SHP77 (cell line): ENCODE measurements around the gene SMIM5.

Experiments used
- DNase-seq, 2 experiments: peaks; one replicate each; lab custom pipeline; 2025; lab: John Stamatoyannopoulos, UW

SMIM5 gene

DNA sequence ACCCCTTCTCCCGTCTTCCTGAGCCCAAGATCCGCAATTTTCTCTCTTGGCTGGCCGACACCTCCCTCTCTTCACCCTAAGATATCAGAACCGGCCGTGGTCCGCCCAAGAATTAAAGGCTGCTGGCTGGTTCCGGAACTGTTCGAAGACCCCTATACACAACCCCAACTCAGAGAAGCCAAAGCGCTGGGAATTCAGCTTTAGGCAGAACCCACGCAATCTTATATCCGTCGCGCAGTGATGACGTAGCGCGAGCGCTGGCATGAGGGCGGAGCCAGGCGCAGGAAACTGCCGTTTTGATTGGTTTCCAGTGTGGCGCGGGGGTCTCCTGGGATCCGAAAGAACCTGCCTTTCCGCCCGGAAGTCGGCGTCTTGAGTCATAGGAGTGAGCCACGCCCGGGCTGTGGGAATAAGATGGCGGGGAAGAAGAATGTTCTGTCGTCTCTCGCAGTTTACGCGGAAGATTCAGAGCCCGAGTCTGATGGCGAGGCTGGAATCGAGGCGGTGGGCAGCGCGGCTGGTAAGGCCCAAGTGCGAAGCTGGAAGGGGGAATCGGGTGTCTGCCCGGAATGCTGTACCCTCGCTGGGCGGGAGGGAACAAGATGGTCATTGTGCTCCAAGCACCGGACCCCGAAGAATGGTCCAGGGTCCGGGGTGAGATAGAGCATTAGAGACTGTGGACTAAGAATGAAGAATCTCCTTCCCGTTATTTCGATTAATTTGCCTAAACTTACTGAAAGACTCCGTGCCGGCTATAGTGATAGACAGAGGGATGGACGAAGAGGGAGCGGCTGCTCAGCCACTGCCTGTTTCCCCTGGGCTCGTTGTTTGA lies 33.9 kb downstream of the SMIM5 start, which contains the start of the genes RECQL5 and SAP30BP:
Gene RECQL5 (minus strand): TSS at position 196 of the 832 bp plus-strand sequence. CDS start 597 bp downstream, outside the sequence.
Gene SAP30BP (plus strand): TSS at position 380 of the 832 bp plus-strand sequence. CDS start 35 bp downstream, at position 415.
- DNase-seq, result peak; percentile 98 to 100

DNA sequence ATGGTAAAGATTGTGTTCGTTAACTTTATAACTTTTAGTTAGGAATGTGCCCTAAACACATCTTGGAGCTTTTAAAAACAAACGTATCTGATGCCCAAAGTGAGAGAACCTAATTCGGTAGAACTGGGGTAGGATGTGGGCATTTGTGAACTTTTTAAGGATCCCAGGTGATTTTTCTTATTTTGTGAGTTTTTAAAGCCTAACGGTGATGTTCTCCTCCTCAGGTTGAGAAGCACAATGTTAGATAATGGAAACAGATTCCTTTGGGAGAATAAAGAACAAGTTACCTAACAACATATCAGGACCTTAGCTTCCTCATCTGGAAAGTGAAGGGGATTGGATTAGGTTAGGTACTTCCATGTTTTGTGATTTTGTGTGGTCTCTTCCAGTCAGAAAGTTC lies 34.6 kb downstream of the SMIM5 start:
- no peak for DNase-seq

DNA sequence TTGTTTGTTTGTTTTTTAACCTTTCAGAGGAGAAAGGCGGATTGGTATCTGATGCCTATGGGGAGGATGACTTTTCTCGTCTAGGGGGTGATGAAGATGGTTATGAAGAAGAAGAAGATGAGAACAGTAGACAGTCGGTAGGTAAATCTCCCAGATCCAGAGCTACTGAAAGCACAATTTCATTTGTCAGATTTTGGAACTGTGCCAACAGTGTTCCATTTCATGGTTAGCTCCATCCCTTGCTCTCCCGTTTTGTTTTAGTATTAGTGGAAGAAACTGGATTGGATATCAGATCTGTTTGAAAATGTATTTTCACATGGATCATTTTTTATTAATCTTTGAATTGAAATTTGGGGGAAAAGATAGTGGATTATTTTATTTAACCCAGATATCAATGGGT lies 35.3 kb downstream of the SMIM5 start:
- no peak for DNase-seq

DNA sequence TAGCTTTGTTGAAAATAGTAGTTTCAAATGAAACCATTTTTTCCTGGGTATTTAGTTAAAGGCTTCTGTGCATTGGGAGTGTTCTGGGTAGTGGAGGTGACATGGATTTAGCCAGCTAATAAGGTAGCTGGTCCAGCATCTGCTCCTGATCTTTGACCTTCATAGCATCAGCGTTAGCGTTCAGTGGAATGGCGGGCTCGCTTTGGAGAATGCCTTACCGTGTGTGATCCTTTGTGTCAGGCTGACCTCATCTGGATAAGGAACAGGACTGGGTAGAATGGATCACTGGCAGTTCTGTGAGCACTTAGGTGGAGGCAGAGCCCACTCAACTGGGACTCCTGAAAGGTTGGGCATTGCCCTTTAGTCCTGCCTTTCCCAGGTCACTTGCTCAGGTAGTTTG lies 37.6 kb downstream of the SMIM5 start:
- DNase-seq, result no peak

DNA sequence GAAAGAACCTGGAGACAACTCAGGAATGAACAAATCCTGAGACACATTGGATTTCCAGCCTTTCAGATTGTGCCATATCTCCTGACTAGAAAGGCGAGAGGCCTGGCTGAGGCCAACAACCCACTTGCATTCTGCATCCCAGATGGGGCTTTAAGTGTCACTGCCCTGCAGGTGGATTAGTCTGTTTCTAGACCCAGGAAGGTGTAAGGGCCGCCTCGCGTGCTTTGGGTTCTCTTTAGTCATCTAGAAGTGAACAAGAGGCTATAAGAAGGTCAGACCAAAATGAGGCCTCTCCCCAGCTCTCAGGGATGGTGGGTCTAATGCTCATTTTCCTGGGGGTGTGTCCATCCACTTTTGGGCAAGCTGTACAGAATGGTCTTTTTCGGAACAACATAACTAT lies 38.8 kb downstream of the SMIM5 start:
- DNase-seq, result no peak

DNA sequence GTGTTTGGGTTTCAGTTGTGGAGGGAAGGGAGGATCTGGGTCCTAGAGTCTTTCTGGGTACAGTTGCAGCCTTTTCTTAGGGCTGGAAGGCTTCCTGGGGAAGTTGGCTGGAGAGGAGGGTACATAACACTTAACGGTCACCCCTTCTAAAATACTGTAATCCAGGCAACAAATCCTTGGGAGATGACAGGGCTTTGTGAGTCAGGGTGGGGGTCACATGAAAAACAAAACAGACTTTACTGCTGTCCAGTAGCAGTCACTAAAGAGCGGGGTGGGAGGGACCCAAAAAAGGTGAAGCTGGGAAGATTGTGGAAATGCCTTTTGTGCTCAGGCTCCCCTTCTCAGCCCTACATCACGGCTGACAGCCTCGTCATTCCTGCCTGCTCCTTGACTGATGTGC lies 40.3 kb downstream of the SMIM5 start:
- DNase-seq, result no peak

DNA sequence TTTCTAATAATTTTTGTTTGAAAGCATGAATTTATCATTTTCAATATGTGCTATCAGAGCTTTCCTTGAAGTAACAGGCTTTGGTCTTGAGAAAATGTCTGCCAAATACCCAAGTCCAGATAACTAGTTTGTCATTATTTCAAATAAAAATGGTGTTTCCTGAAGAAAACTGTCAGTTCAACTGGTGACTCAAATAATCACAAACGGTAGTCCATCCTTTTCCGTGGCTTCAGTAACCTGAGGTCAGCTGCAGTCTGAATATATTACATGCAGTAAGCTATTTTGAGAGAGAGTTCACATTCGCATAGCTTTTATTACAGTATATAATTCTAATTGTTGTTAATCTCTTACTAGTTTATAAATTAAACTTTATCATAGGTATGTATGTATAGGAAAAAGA lies 43.2 kb downstream of the SMIM5 start:
- no peak for DNase-seq

DNA sequence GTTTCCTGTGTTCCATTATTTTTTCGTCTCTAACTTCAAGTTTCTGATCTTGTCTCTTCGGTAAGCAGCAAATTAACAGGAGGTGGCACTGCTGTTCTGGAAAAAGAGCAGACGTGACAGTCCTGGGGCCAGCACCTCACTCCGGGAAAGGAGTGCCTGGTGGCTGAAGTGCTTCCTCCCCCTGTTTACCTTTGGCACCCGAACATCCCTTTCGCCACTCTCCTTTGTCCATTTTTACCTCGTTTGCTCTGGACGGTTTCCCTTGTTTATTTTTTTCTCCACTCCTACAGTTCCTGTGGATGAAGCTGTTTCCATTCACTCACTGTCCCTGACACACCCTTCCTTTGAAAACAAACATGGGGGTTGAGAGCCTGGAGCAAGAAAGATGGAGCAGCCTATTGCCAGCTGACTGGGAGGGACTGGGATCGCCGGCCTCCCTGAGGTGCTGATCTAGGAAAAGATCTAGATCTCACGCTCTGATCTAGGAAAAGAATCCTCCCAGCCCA lies 46.5 kb downstream of the SMIM5 start:
- DNase-seq, result no peak

DNA sequence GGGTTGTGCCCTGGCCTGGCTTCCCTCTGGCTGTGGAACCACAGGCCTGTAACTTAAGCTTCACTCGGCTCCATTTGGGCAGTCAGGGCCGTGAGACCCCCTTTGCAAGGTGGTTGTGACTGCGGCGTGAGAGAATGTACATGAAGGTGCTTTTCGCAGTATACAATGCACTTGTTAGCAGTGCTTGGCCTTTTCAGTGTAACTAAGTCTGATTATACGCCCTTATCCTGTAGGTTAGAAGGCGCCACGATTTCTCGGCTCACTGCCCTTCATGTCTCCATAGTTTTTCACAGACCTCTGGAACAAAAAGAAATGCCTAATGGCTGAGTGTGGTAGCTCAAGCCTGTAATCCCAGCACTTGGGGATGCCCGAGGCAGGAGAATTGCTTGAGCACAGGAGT lies 47.2 kb downstream of the SMIM5 start:
- no peak for DNase-seq

DNA sequence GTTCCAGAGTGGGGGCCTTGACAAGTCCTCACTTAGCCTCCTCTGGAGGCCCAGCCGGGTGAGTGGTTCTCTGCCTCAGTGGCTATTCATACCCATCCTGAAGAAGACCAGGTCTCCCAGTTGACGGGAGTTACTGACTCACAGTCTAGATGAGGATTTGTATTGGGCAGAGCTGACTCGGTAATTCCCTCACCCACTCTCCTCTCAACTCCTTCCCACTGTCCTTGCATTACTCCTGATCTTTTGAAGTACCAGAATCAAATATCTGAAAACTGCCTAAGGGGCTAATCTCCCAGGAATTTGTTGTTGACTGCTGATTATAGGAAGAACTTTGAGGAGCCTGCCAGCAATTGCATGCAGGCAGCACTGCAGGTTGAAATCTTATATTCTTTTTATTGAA lies 48.1 kb downstream of the SMIM5 start:
- DNase-seq, result no peak

DNA sequence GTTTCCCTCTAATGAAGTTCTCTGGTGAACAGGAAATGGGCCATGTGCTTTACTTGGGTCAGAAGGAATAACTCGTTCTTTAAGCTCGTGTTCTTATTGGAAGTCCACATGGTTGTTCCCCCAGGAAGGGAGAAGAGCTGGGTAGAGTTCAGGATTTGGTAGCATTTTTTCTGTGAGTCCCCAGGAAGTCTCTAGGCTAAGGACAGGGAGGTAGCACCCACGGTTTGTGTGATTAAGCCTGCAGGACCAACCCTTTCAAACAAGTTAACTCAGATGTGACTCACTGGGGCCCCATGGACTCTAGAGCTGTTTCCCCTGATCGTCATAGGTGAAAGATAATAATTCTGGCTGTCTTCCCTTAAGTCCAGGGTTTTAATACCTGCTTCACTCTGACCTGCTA lies 50.3 kb downstream of the SMIM5 start:
- DNase-seq, result no peak

DNA sequence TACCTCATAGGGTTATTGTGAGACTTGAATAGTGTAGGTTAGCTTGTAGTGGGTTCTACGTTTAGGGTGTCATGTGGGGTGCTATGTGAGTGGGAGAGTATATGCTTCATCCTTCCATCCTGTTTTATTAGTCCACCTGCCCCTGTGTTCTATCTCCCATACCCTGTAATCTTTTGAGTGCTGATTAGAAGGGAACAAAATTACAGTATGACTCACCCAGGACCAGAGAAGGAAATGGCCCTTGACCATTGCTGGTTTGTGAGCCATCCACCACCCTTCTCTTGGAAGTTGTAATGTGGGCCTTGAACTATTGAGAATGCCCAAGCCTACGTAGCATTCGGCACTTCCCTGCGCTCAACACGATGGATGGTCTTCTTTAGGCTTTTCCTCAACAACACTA lies 51.0 kb downstream of the SMIM5 start:
- no peak for DNase-seq

DNA sequence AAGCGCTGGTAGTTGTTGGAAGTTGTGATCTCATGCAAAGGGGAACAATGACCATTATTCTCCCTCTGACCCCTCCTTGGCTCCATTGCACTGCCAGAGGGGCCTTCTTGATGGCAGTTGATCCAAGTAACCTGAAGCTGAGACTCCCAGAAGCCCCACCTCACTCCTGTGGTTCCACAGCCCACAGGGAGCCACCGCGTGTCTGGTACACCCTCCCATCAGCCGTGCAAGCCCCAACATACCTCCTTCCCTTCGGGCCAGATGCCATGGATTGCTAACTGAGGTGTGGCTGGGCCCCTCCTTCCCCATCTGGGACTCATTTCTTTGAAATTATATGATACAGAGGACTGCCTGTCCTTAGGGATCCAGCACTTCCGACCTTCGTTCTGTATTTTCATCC lies 51.7 kb downstream of the SMIM5 start:
- no peak for DNase-seq

DNA sequence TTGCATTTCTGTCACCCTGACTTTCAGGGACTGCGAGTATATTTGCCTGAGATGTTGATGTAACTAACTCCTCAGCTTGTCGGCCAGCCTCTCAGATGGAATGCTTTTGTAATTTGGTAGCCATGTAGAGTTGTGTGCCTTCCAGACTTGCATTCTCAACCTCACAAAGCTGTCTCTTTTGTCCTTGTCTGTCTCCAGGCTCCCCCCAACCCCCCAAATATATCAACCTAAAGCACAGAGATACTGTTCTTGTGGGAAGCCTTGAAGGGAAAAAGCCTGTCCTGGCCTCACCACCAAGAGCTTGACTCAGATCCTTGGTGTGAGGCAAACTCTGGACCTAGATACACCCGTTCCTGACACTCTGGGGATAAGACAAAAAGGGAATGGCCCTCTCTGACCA lies 52.3 kb downstream of the SMIM5 start:
- no peak for DNase-seq

DNA sequence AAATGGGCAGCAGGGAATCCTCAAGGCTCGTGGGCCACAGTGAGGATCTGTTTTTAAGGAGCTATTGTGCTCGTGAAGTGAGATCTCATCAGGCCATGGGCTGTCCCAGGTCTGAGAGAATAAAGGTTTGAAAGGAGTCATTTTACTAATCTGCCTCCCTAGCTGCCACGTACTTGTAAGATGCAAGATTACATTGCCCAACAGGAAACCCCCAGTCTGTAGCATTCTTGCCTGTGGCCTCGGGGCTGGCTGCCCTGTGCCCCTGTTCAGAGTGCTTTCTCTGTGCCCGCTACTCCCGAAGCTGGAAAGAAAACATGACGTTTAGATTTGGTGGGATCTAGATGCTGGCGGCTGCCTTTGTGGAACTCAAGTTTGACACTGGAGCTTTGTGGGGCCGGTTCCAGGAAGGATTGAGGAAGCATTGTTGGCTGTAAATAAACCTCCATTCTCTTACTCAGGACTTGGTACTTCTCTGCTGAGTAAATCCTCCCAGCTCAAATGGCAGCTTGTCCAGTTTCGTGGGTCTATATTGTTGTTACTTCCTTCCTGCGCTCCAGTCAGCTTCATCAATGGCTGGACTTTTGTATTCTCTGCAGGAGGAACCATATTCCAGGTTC lies 55.1 kb downstream of the SMIM5 start:
- DNase-seq, result no peak

DNA sequence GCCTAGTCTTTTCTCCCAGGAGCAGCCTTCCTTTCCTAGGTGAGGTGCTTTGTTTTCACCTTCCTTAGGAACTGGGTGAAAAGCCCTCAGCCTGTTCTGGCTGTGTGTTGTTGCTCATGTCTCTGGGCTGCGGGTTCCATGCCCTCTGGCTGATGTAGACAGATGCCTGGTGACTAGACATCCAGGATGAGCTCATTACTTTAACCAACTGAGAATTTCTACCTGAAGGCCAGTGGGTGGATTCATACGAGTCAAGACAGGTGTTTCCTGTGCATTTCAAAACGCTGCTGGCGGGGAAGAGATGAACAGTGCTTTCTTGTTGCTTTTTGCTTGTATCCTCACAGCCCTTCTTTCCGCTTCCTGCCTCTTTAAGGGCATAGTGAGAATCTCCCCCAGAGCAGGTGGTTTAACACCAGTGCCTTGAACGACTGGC lies 56.2 kb downstream of the SMIM5 start:
- no peak for DNase-seq
